ENCODE measurements around the gene HSPBP1.

GRCh38 chr19:55264531-55264930 lies 15.4 kb downstream of the HSPBP1 start:
- no peak for TF ChIP-seq GATA2 (IDR thresholded peaks at IDR 0.05; ENCODE audit: low read depth, low read length)
- no peak for TF ChIP-seq GATA3 (IDR thresholded peaks at IDR 0.05; ENCODE audit: low read depth, low read length)

Data from SH-SY5Y (cell line).